H9 (cell line): Measurements from ENCODE around the gene BTBD7. TPM values are rescaled to one million over a fixed set of nuclear protein-coding genes. Genes with fewer than 3 reads are reported as not detected.

Source experiments
- DNase-seq: peaks from one replicate; pipeline ENCODE4 v3.0.0-alpha.2; 2017
- H2AFZ ChIP-seq: one replicate; pipeline ENCODE4 v1.6.1; 2013; ENCODE audit warnings: mild to moderate bottlenecking, low read length, control low read depth, moderate library complexity
- H2AK5ac ChIP-seq: 2 replicates; pipeline ENCODE4 v1.6.1; 2013; ENCODE audit warnings: low read length, control low read depth, mixed read lengths; ENCODE audit not compliant: insufficient read length
- H2BK120ac ChIP-seq: one replicate; pipeline ENCODE4 v1.6.1; 2013; ENCODE audit warnings: low read depth, mild to moderate bottlenecking, low read length, control low read depth, inconsistent platforms; ENCODE audit not compliant: poor library complexity, severe bottlenecking
- H2BK12ac ChIP-seq: 2 replicates; pipeline ENCODE4 v1.6.1; 2013; ENCODE audit warnings: low read length, control low read depth, mixed read lengths, low read depth; ENCODE audit not compliant: insufficient read length
- H2BK15ac ChIP-seq: 2 replicates; pipeline ENCODE4 v1.6.1; 2013; ENCODE audit warnings: low read depth, low read length, control low read depth
- H2BK20ac ChIP-seq: one replicate; pipeline ENCODE4 v1.6.1; 2013; ENCODE audit warnings: low read depth, mild to moderate bottlenecking, low read length, control low read depth, inconsistent platforms; ENCODE audit not compliant: poor library complexity, severe bottlenecking
- H2BK5ac ChIP-seq: 2 replicates; pipeline ENCODE4 v1.6.1; 2013; ENCODE audit warnings: low read length, control low read depth, mixed read lengths; ENCODE audit not compliant: insufficient read length
- H3K14ac ChIP-seq: 2 replicates; pipeline ENCODE4 v1.6.1; 2013; ENCODE audit warnings: low read length, control low read depth; ENCODE audit not compliant: insufficient read depth
- H3K18ac ChIP-seq: 2 replicates; pipeline ENCODE4 v1.6.1; 2013; ENCODE audit warnings: low read depth, mild to moderate bottlenecking, mixed read lengths, low read length, control low read depth; ENCODE audit not compliant: insufficient read length
- H3K23ac ChIP-seq: 2 replicates; pipeline ENCODE4 v1.6.1; 2013; ENCODE audit warnings: low read length, control low read depth, mixed read lengths, low read depth; ENCODE audit not compliant: insufficient read length
- H3K23me2 ChIP-seq: 2 replicates; pipeline ENCODE4 v1.6.1; 2013; ENCODE audit warnings: low read depth, mild to moderate bottlenecking, mixed read lengths, low read length, control low read depth; ENCODE audit not compliant: insufficient read length, poor library complexity, severe bottlenecking
- H3K27ac ChIP-seq: 2 replicates; pipeline ENCODE4 v1.5.1; 2013; ENCODE audit warnings: low read length, control low read depth, mixed read lengths, low read depth; ENCODE audit not compliant: insufficient read length
- H3K27me3 ChIP-seq: 2 replicates; pipeline ENCODE4 v1.6.1; 2013; ENCODE audit warnings: low read length, control low read depth, inconsistent platforms; ENCODE audit not compliant: insufficient read depth
- H3K4ac ChIP-seq: 2 replicates; pipeline ENCODE4 v1.6.1; 2013; ENCODE audit warnings: low read depth, mild to moderate bottlenecking, control low read depth, inconsistent platforms, low read length, moderate library complexity
- H3K4me1 ChIP-seq: 2 replicates; pipeline ENCODE4 v1.6.1; 2013; ENCODE audit warnings: low read length, control low read depth, inconsistent platforms; ENCODE audit not compliant: insufficient read depth
- H3K4me2 ChIP-seq: 2 replicates; pipeline ENCODE4 v1.6.1; 2013; ENCODE audit warnings: low read length, control low read depth, mixed read lengths; ENCODE audit not compliant: insufficient read length, insufficient read depth
- H3K56ac ChIP-seq: 2 replicates; pipeline ENCODE4 v1.6.1; 2013; ENCODE audit warnings: low read depth, mild to moderate bottlenecking, mixed read lengths, low read length, control low read depth; ENCODE audit not compliant: insufficient read length
- H3K79me1 ChIP-seq: 2 replicates; pipeline ENCODE4 v1.6.1; 2013; ENCODE audit warnings: low read depth, mild to moderate bottlenecking, moderate library complexity, low read length, control low read depth, inconsistent platforms; ENCODE audit not compliant: insufficient read depth, poor library complexity, severe bottlenecking
- H3K79me2 ChIP-seq: 2 replicates; pipeline ENCODE4 v1.6.1; 2013; ENCODE audit warnings: low read length, control low read depth, inconsistent platforms; ENCODE audit not compliant: insufficient read depth
- H3K9ac ChIP-seq: 2 replicates; pipeline ENCODE4 v1.6.1; 2013; ENCODE audit warnings: low read length, control low read depth, mixed read lengths; ENCODE audit not compliant: insufficient read length; ENCODE audit errors: extremely low read depth
- H3K9me3 ChIP-seq: one replicate; pipeline ENCODE4 v1.6.1; 2013; ENCODE audit warnings: low read depth, low read length, inconsistent platforms; ENCODE audit not compliant: control insufficient read depth
- H3T11ph ChIP-seq: one replicate; pipeline ENCODE4 v1.6.1; 2013; ENCODE audit warnings: mild to moderate bottlenecking, low read length, control low read depth, inconsistent platforms
- H4K20me1 ChIP-seq: one replicate; pipeline ENCODE4 v1.6.1; 2013; ENCODE audit not compliant: control insufficient read depth, insufficient read length, insufficient read depth
- H4K5ac ChIP-seq: 2 replicates; pipeline ENCODE4 v1.6.1; 2013; ENCODE audit warnings: low read depth, mild to moderate bottlenecking, mixed read lengths, low read length, control low read depth; ENCODE audit not compliant: insufficient read length
- H4K8ac ChIP-seq: replicated peaks from 2 replicates; pipeline ENCODE4 v1.6.1; 2013; ENCODE audit warnings: low read length, control low read depth, mixed read lengths, low read depth; ENCODE audit not compliant: insufficient read length
- H4K91ac ChIP-seq: 2 replicates; pipeline ENCODE4 v1.6.1; 2013; ENCODE audit warnings: low read depth, mild to moderate bottlenecking, moderate library complexity, mixed read lengths, low read length, control low read depth; ENCODE audit not compliant: insufficient read length
- H3K27ac Mint-ChIP-seq, 3 experiments: 2 replicates in 2 of 3; 3 replicates in 1 of 3; pipeline ENCODE4 v1.8.0; 2020 to 2021; ENCODE audit warnings: mixed read lengths in 3 of 3, mild to moderate bottlenecking in 1 of 3, moderate library complexity in 1 of 3
- H3K27me3 Mint-ChIP-seq: 2 replicates; pipeline ENCODE4 v1.8.0; 2021; ENCODE audit warnings: low read depth, mild to moderate bottlenecking, moderate library complexity, mixed read lengths
- H3K36me3 Mint-ChIP-seq, 3 experiments: 2 replicates in 2 of 3; 3 replicates in 1 of 3; pipeline ENCODE4 v1.8.0; 2020 to 2021; ENCODE audit warnings: low read depth in 3 of 3, mixed read lengths in 3 of 3; ENCODE audit not compliant: insufficient read depth in 1 of 3
- H3K4me1 Mint-ChIP-seq, 2 experiments: 2 replicates each; pipeline ENCODE4 v1.8.0; 2020; ENCODE audit warnings: mixed read lengths in 2 of 2
- H3K4me3 Mint-ChIP-seq, 2 experiments: 2 replicates in 1 of 2; 3 replicates in 1 of 2; pipeline ENCODE4 v1.8.0; 2020 to 2021; ENCODE audit warnings: mild to moderate bottlenecking in 2 of 2, mixed read lengths in 2 of 2, moderate library complexity in 1 of 2
- H3K9me3 Mint-ChIP-seq, 2 experiments: 2 replicates in 1 of 2; 3 replicates in 1 of 2; pipeline ENCODE4 v1.8.0; 2020; ENCODE audit warnings: mild to moderate bottlenecking in 2 of 2, mixed read lengths in 2 of 2, moderate library complexity in 1 of 2
- WGBS: extraction: QIAGEN DNeasy Blood & Tissue Kit; methylation state at CpG from one replicate; pipeline ENCODE4 v1.1.7; 2013; ENCODE audit warnings: missing lambda C conversion rate, low lambda C conversion rate, mixed read lengths; ENCODE audit not compliant: insufficient read length; ENCODE audit errors: extremely low coverage; 5-methylcytosine and 5-hydroxymethylcytosine counted together
- total RNA-seq: library from RNA; stranded (reverse); gene quantifications from 2 replicates; pipeline ENCODE4 v1.2.1, GENCODE V29; 2021
- TF ChIP-seq, protein P1 (sequence below): fragments of 200-600 bp; sonication (generic); conservative IDR thresholded peaks from 3 replicates; pipeline ENCODE4 v1.8.0; 2021; ENCODE audit warnings: antibody characterized with exemption, mild to moderate bottlenecking

Gene BTBD7
- total RNA-seq, 1 experiment from 2014 or later = 44.1 TPM

DNA sequence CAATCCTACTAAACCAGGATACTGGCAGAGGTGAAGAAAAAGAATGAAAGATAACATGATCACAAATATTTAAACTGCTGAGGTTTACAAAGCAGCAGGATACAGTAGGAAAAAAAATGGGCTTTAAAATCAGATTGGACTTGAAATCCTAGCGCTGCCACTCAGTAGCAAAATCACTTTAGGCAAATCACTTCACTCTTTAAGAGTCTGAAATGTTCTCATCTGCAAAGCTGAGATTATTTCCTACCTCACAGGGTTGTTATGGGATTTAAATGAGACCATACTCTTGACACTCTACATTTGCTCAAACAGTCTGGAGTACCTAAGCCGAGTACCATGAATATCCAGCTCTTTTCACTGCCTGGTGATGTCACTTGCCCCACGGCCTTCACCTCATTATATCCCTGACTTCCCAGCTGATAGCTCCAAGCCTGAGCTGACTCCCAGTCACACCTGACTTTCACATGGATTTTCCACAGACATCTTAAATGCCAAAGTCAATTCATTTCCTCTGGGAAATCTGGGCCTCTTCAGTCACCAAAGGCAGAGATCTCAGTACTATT lies 65.6 kb downstream of the BTBD7 start:
- Mint-ChIP-seq H3K4me1 (peaks cover 14 to 16% of the 10 kb centered on the region in 2 experiments), H3K36me3 (peaks cover 4 to 15% (median 8%) of the 10 kb centered on the region in 3 experiments; a peak in 6 of 7 replicates), H3K27me3 (no peaks in the 10 kb centered on the region), H3K4me3 (no peak overlapping the region), H3K27ac (peak overlapping the region in 2 of 3 experiments; percentile 23 to 44; a peak in 3 of 7 replicates), H3K9me3 (no peaks in the 10 kb centered on the region)
- no peak overlapping the region for H3T11ph ChIP-seq
- no peak overlapping the region for H3K27ac ChIP-seq
- H4K20me1 ChIP-seq = no peaks in the 10 kb centered on the region
- no CpG with 5 or more reads among the region's 3 CpGs for WGBS
- H3K23ac ChIP-seq = no peak overlapping the region
- no peak overlapping the region for H4K5ac ChIP-seq
- no peaks in the 10 kb centered on the region; the same call in 1 of the 2 replicates for H3K4me1 ChIP-seq
- H2BK120ac ChIP-seq = no peak overlapping the region
- H3K79me2 ChIP-seq = no peaks in the 10 kb centered on the region
- no peak overlapping the region for H2AFZ ChIP-seq
- H3K9ac ChIP-seq = no peak overlapping the region
- H4K8ac ChIP-seq = no peak overlapping the region
- H3K27me3 ChIP-seq = no peaks in the 10 kb centered on the region
- no peak overlapping the region for H3K56ac ChIP-seq
- H3K14ac ChIP-seq = no peak overlapping the region
- H2BK12ac ChIP-seq = no peak overlapping the region
- H3K23me2 ChIP-seq = no peaks in the 10 kb centered on the region
- no peak overlapping the region for H2BK20ac ChIP-seq
- H4K91ac ChIP-seq = no peak overlapping the region
- no peaks in the 10 kb centered on the region for H3K9me3 ChIP-seq
- no peak overlapping the region for H3K4ac ChIP-seq
- H2AK5ac ChIP-seq = no peak overlapping the region
- H3K79me1 ChIP-seq = no peaks in the 10 kb centered on the region
- H2BK5ac ChIP-seq = no peak overlapping the region
- H3K18ac ChIP-seq = no peak overlapping the region
- TF ChIP-seq, protein P1, sequence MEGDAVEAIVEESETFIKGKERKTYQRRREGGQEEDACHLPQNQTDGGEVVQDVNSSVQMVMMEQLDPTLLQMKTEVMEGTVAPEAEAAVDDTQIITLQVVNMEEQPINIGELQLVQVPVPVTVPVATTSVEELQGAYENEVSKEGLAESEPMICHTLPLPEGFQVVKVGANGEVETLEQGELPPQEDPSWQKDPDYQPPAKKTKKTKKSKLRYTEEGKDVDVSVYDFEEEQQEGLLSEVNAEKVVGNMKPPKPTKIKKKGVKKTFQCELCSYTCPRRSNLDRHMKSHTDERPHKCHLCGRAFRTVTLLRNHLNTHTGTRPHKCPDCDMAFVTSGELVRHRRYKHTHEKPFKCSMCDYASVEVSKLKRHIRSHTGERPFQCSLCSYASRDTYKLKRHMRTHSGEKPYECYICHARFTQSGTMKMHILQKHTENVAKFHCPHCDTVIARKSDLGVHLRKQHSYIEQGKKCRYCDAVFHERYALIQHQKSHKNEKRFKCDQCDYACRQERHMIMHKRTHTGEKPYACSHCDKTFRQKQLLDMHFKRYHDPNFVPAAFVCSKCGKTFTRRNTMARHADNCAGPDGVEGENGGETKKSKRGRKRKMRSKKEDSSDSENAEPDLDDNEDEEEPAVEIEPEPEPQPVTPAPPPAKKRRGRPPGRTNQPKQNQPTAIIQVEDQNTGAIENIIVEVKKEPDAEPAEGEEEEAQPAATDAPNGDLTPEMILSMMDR = no peak
- H3K4me2 ChIP-seq = no peak overlapping the region
- no peak overlapping the region for H2BK15ac ChIP-seq
- no peak for DNase-seq
